GM19193 (cell line): ENCODE measurements around the gene CSNK1D.

ENCODE experiments used
- POLR2A ChIP-seq: IDR thresholded peaks from 4 replicates; pipeline ENCODE4 v1.6.1; 2011; ENCODE audit not compliant: insufficient read depth, insufficient read length; ENCODE audit errors: extremely low read depth

The CSNK1D gene

DNA sequence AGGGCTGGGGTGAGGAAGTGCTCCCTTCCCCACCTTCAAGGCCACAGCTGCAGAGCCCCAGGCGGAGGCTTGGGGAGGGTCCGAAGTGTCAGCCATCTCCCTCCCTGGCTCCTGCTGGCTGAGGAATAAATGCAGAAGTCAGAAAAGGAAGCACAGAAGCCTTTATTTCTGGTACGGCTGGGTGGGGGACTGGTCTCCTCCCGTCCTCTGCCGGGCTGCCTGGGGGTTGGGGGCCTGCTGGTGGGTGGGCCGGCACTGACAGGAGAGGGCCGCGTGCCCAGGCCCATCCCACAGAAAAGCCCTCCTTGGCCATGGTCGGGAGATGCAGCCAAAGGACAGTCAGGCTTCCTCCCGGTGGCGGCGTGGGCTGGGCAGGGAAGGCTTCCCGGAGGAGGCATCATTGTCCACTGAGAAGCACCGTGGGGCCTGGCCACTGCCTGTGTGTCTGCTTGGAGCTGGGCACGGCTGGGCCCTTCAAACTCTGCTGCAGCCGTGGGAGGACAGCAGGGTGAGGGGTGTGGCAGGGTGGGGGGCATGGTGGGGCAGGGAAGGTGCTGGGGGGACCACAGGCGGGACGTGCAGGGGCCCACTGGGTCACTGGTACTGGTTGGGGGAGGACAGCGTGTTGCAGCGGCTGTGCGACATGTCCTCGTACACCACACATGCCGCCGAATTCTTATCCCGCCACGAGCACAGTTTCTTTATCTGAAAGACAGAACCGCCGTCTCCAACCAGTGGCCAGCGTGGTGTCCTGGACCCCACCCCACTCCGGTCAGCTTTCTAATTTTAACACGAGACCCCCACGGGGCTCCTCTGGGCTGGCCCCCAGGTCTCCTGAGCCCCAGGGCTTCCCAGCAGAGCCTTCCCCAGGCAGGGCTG lies 41.5 kb upstream of the CSNK1D start:
- TF ChIP-seq POLR2A, result no peak

DNA sequence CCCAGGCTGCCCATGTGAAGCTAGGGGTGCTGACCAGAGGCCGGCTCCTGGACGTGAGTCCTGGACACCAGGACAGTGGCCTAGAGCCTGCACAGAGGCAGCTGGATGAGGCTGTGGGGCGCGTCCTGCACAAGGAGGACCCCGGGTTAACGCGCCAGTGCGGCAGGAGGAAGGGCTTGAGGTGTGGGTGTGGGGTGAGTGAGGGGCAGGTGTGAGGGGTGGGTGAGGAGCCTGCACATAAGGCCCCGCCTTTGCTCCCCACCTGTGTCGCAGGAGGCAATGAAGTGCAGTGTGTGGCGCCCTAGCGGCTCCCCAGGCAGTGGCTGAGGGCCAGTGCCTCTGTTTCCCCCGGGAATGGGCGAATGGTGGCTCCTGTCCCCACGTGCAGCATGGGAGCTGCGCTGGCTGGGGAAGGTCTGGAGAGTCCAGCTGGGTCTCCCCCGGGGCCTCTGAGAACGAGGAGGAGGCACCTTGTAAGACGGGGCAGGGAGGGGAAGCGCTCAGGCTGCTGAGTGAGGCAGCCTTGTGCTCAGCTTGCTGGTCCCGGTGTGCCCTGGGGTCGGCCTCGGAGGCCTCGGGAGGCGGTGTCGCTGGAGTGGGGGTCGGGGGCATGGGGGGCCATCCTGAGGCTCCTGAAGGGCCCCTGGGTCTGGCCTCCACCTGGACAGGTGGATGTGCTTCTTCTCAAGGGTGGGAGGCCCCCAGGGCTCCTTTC lies 40.7 kb upstream of the CSNK1D start:
- TF ChIP-seq POLR2A, result no peak

DNA sequence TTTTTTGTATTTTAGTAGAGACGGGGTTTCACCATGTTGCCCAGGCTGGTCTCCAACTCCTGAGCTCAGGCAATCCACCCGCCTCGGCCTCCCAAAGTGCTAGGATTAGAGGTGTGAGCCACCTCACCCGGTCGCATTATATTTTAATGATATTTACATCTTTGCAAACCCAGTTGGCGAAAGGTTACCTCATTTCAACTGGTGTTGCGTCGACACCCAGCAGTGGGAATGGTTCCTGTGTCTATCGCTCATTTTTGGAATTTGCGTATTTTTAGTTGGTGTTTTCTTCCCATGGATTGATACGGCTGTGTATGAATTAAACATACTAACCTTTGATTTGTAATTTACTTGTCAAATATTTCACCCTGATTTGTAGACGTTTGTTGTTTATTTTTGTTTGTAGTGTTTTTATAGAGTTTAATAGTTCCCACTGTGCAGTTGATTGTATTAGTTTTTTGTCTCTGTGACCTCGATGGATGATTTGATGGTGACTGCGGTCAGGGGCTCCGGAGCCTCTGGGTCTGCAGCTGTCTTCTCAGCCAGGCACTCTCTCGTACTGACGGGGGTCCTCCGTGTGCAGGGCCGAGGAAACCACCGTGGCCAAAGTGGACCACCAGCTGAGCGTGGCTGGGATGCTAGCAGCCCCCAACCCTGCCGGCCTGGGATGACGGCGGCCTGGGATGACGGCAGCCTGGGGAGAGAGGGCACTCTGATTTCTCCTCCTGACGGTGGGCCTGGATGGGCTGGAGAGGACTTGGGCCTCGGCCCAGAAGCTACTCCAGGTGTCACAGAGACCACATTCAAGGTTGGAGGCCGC lies 39.9 kb upstream of the CSNK1D start:
- no peak for TF ChIP-seq POLR2A

DNA sequence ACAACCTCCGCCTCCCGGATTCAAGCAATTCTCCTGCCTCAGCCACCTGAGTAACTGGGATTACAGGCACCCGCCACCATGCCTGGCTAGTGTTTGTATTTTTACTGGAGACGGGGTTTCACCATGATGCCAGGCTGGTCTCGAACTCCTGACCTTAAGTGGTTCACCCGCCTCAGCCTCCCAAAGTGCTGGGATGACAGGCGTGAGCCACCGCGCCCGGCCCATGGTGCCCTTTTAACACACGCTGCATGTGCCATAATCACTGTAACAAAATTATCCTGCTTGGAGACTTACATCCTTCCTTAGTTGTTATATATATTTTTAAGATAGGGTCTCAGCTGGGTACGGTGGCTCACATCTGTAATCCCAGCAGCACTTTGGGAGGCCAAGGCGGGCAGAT lies 38.5 kb upstream of the CSNK1D start:
- no peak for TF ChIP-seq POLR2A

DNA sequence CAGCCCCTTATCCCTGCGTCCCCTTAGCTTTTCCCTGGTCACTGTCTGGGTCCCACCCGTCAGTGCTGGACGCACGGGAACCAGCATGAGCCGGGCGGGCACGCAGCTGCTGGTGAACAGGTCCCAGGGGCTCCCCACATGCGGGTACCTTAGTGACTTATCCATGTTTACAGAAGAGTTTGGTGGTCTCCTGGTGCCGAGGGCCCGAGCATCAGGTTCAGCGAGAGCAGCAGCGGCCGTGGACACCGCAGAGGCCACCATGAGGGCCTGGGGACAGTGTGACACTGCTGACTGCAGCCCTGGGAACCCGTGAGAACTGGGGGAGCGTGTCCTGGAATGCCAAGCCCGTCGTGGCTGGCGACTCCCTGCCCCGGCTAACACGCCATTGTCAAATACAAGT lies 37.4 kb upstream of the CSNK1D start:
- TF ChIP-seq POLR2A, result no peak

DNA sequence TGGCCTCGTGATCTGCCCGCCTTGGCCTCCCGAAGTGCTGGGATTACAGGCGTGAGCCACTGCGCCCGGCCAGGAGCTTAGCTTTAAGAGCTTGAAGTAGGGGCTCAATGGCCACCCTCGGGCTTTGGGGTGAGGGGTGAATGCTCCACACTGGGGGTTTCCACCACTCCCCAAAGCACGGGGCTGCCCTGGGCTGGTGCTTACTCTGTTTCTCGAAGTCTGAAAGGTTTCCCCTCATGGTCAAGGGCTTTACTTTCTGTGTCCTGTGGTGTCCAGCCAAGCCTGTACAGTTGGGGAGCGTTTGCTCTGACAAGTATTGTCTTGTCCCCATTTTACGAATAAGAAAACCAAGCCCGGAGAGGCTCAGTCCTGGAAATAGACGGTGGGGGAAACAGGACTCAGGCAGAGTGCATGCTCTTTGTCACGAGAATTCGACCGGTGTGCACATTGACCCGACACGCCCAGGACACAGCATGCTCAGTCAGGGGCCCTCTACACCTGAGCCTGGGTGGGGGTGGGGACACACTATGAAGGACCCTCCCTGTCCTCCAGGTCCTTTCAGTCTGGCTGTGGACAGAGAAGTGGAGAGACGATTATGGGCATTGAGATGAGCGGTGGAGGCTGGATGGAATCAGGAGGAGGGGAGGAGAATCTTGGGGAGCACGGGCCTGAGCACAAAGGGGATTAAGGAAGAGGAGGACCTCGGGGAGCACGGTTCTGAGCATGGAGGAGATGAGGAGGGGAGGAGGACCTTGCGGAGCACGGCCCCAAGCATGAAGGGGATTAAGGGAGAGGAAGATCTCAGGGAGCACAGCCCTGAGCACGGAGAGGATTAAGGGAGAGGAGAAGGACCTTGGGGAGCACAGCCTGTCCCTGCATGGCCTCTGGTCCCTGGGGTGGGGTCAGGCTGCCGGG lies 36.4 kb upstream of the CSNK1D start:
- no peak for TF ChIP-seq POLR2A

DNA sequence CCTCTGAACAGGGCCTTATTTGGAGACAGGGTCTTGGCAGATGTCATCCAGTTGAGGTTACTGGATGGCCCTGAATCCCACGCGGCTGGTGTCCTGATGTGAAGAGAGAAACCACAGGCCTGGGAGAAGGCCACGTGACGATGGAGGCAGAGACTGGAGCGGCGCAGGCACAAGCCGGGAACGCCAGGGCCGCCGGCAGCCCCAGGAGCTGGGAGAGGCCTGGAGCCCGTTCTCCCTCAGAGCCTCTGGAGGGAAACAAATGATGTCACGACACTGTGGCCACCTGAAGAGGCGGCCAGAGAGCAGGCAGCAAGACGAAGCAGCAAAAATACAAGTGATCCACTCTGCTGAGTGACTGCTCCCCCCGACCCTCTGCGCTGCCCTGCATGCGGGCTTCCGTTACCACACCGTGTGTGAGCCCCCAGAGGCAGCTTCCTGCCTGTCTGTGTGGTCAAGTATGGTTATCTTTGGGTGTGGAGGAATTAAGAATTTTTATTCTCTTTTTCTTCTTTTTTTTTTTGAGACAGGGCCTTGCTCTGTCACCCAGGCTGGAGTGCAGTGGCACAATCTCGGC lies 32.3 kb upstream of the CSNK1D start:
- TF ChIP-seq POLR2A, result no peak

DNA sequence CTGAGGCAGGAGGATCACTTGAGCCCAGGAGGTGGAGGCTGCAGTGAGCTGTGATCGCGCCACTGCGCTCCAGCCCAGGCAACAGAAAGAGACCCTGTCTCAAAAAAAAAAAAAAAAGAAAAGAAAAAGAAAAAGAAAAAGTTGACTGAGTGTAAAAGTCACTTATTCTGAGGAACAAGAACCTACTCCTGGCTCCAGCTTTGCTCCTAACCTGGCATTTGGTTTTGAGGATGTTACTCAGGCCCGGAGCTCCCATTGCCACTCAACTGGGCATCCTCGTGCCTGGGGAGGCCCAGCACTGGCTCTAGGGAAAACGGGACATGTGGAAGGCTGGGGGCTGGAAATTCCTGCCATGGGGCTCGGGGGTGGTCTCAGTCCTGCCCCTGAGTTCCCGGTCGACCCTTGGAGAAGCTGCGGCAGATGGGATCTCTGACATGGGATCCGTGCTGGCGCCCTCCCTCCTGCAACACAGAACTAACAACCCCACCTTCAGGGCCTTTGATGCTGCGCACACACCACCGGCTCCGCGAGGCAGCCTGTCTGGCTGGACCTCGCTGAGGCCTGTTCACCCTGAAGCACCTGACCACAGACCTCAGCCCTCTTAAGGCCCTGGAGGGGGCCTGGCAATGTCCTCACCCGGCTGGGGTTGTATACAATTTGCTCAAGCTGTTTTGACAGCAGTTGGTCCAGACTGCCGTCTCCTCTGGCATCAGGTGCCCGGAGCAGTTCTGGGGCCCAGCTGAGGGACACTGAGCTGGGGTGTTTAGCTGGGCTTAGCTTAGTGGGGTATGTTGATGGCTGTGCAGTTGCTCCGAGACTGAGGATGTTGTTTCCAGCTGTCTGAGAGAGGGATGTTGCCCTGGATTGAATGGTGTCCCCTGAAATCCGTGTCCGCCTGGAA lies 31.6 kb upstream of the CSNK1D start:
- no peak for TF ChIP-seq POLR2A

DNA sequence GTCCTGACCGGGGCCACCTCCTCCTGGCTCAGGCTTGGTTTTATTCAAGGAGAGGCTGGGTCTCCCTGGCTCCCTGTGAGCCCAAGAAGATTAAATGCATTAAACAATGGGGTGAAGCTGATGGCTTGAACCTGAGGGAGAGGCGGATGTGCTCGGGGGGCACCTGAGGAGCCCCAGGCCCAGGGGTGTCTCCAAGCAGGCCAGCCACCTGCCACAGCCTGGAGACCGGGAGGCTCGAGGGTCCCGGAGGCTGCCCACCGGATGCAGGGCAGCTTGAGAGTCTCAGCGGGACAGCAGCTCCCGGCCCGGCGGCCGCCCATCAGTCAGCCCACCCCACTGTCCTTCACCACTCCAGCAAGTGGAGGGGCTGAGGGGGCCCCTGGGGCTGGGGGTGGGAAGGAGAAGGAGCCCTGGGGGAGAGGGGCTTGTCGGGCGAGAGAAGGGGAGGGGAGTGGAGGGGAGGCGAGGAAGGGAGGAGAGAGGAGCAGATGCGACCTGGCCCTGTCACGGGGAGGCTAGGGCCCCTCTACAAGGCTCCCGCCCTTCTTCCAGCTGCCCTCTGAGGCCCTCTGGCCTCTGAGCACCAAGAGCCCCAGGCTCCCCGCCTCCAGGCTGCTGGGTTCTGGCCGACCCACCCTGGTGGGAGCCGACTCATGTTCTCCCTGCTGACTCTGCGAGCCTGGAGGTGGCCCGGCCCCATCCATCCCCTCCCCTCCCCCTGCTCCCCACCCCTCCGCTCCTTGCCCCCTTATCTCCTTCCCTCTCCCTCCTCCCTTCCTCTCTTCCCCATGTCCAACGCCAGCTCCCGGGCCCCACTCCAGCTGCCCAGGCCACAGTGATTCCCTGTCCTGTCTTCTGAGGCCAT lies 30.7 kb upstream of the CSNK1D start:
- no peak for TF ChIP-seq POLR2A

DNA sequence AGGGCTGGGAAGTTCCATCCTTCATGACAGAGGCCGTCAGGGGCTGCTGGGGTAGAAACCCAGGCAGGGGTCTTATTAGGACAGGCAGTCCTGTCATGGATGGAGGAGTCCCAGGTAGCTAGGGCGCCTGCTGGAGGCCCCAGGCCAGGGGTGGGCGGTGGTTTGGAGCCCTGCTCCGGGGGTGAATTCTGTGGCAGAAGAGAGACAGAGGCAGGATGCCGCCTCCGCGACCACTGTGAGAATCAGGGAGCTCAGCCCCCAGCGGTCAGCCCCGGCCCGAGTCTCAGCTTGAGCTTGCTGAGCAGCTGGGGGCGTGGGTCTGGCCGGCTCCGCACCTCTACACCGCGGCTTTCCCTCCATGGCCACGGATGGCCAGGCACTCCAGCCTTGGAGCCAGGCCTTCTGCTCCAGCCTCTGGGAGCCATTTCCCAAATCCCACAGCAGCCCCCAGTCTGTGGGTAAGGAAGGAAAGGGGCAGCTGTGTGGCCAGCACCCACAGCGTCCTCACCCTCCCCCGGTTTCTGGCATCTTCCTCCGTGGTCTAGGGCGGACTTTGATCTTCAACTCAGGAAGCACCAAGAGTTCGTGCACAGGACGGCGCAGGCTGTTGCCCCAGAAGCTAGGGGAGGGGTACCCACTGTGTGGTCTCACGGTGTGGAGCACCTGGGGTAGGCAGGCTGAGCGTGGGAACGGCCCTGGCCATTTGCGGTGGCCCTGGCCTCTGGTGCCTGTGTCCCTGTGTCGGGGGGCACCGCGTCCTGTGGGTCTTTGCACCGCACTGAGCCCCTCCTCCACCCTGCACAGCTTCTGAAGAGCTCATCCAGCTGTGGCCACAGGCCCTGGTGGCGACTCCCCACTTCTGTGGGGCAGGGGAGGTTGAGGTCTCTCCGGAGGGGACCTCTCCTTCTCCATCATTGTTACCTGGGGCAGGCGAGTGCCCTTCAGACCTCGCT lies 29.8 kb upstream of the CSNK1D start:
- no peak for TF ChIP-seq POLR2A

DNA sequence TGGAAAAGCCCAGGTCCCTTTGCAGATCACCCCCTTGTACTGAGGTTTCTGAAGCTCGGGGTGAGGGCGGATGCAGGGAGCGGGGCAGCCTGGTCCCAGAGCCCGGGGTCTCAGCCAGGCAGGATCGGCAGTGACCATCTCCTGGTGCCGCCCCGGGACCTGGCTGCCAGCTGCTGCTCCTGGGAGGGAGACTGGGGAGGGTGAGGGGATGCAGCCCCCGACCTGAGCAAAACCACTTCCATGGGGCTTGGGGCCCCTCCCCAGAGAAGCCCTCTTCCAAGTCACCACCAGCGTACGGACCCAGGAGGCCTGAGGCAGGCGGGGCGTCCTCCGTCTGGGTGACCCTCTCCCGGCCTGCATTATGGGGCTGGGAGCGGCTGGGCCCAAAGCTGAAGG lies 29.1 kb upstream of the CSNK1D start:
- TF ChIP-seq POLR2A, result no peak

DNA sequence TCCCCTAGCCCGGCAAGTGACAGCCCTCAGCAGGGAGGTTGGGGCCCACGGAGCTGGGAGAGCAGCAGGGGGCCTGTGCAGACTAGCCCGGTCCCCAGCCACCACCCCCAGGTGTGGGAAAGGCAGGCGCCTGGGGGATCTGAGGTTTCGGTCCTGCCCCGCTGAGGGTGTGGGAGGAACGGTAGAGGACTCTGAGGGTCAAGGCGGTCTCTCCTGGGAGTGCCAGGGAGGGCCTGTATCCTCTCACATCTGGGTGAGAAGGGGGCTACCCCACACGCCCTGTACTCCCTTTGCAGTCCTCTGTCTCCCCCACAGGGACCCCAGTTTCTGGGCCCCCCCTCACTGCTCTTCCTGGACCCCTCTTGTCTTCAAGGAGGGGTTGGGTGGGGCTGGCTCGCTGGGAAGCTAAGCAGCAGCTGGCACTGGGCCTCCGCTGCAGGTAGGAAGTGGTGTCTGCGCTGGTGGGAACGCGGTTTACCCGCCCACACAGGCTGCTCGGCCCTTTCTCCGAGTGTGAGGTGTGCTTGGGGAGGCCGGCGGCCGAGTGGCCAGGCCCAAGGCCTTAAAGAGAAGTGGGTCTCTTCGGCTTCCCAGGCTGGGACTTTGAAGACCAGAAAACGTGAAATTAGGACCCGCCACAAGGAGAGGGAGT lies 28.5 kb upstream of the CSNK1D start:
- TF ChIP-seq POLR2A, result no peak
